Left ventricle myocardium inferior (tissue), 1 donor: Measurements from ENCODE around the gene TNFAIP1. TPM values are rescaled to one million over a fixed set of nuclear protein-coding genes. Genes with fewer than 3 reads are reported as not detected.
A peak's percentile ranks its signal among the peaks of the same experiment; 100 is the strongest.

Experiments
- DNase-seq: peaks from one replicate; pipeline ENCODE4 v3.0.0-alpha.2; 2020
- H3K27ac ChIP-seq: fragments of 200-600 bp; replicated peaks from 2 replicates; pipeline ENCODE4 v1.8.0; 2021
- H3K27me3 ChIP-seq: fragments of 200-600 bp; 2 replicates; pipeline ENCODE4 v1.8.0; 2021; ENCODE audit warnings: low read depth
- H3K36me3 ChIP-seq: fragments of 200-600 bp; 2 replicates; pipeline ENCODE4 v1.8.0; 2021
- H3K4me1 ChIP-seq: fragments of 200-600 bp; 2 replicates; pipeline ENCODE4 v1.8.0; 2021
- H3K4me3 ChIP-seq: fragments of 200-600 bp; 2 replicates; pipeline ENCODE4 v1.8.0; 2021; ENCODE audit warnings: mild to moderate bottlenecking, moderate library complexity
- H3K9me3 ChIP-seq: fragments of 200-600 bp; replicated peaks from 2 replicates; pipeline ENCODE4 v1.8.0; 2021
- CTCF ChIP-seq: fragments of 200-600 bp; IDR thresholded peaks from 2 replicates; pipeline ENCODE4 v1.8.0; 2021; ENCODE audit warnings: antibody characterized with exemption, mild to moderate bottlenecking, borderline replicate concordance
- intact Hi-C: fragments of 100-400 bp; cut with micrococcal nuclease; formaldehyde crosslinking; loops from one replicate; pipeline ENCODE4 v1.11.0; 2022
- total RNA-seq: library from RNA; stranded (reverse); fragmentation: NEBNext Ultra II Directional; extraction: Animal tissue kit (Norgen Biotek cat#: 25700); gene quantifications from one replicate; pipeline ENCODE4 v1.2.1, GENCODE V29; 2021
- donor health status: DM: no; HTN: yes; CAD: no; lungs with severe emphysema.

TNFAIP1 gene
- total RNA-seq, 1 donor from 2014 or later, result 35.1 TPM

GRCh38 chr17:28343491-28343932 lies 8.0 kb downstream of the TNFAIP1 start:
- Histone ChIP-seq H3K27me3 (no peaks in the 10 kb centered on the region), H3K4me3 (no peak overlapping the region), H3K9me3 (no peaks in the 10 kb centered on the region), H3K4me1 (peaks cover 79% of the 10 kb centered on the region), H3K36me3 (peaks cover 92% of the 10 kb centered on the region), H3K27ac (peak overlapping the region; percentile 44)
- DNase-seq, result no peak
- intact Hi-C loops, result no loop called here
- no peak for TF ChIP-seq CTCF

GRCh38 chr17:28344011-28344410 lies 8.4 kb downstream of the TNFAIP1 start:
- no peak overlapping the region for H3K4me3 ChIP-seq
- no peaks in the 10 kb centered on the region for H3K9me3 ChIP-seq
- H3K27me3 ChIP-seq, result no peaks in the 10 kb centered on the region
- peaks cover 77% of the 10 kb centered on the region for H3K4me1 ChIP-seq
- peak overlapping the region; percentile 44 for H3K27ac ChIP-seq
- TF ChIP-seq CTCF, result no peak
- intact Hi-C loops, result no loop called here
- H3K36me3 ChIP-seq, result peaks cover 97% of the 10 kb centered on the region
- DNase-seq, result no peak

GRCh38 chr17:28344435-28344901 lies 8.9 kb downstream of the TNFAIP1 start:
- Histone ChIP-seq H3K27me3 (no peaks in the 10 kb centered on the region), H3K36me3 (peaks cover 98% of the 10 kb centered on the region), H3K4me1 (peaks cover 77% of the 10 kb centered on the region), H3K27ac (peak overlapping the region; percentile 44), H3K9me3 (no peaks in the 10 kb centered on the region), H3K4me3 (no peak overlapping the region)
- no peak for DNase-seq
- intact Hi-C loops, result no loop called here
- TF ChIP-seq CTCF, result no peak

- TF ChIP-seq CTCF, result no peak
- peak overlapping the region; percentile 44 for H3K27ac ChIP-seq
- H3K36me3 ChIP-seq, result peaks cover 98% of the 10 kb centered on the region
- intact Hi-C loops, result no loop called here
- DNase-seq, result peak; percentile 51
- H3K27me3 ChIP-seq, result no peaks in the 10 kb centered on the region
- H3K4me3 ChIP-seq, result no peak overlapping the region
- H3K4me1 ChIP-seq, result peaks cover 69% of the 10 kb centered on the region
- H3K9me3 ChIP-seq, result no peaks in the 10 kb centered on the region
Measured at GRCh38 chr17:28345419-28346198, 10.0 kb downstream of the TNFAIP1 start.

- H3K9me3 ChIP-seq, result no peaks in the 10 kb centered on the region
- intact Hi-C loops, result no loop called here
- H3K4me1 ChIP-seq, result peaks cover 65% of the 10 kb centered on the region
- no peak for TF ChIP-seq CTCF
- H3K4me3 ChIP-seq, result no peak overlapping the region
- no peak for DNase-seq
- H3K36me3 ChIP-seq, result peaks cover 98% of the 10 kb centered on the region
- peak overlapping the region; percentile 44 for H3K27ac ChIP-seq
- H3K27me3 ChIP-seq, result no peaks in the 10 kb centered on the region
Measured at GRCh38 chr17:28346199-28346580, 10.6 kb downstream of the TNFAIP1 start.
